DOHH2 (cell line): ENCODE results near the gene PPP2R5A.

ENCODE experiments used
- H3F3A ChIP-seq: fragments of 200-600 bp; sonication (generic), shearing (Covaris generic); 2 replicates; pipeline ENCODE4 v1.6.0; 2016; ENCODE audit warnings: antibody characterized with exemption, mild to moderate bottlenecking; ENCODE audit not compliant: control insufficient read depth, insufficient read depth
- H3K27ac ChIP-seq: fragments of 200-600 bp; sonication (generic); 2 replicates; pipeline ENCODE4 v1.5.1; 2014; ENCODE audit warnings: low read depth, mild to moderate bottlenecking, low read length, moderate library complexity
- H3K27me3 ChIP-seq: fragments of 200-600 bp; sonication (generic); 2 replicates; pipeline ENCODE4 v1.6.1; 2014; ENCODE audit warnings: mild to moderate bottlenecking, low read length, mixed read lengths; ENCODE audit not compliant: control insufficient read depth
- H3K36me3 ChIP-seq: fragments of 200-600 bp; sonication (generic); 2 replicates; pipeline ENCODE4 v1.6.1; 2014; ENCODE audit warnings: mild to moderate bottlenecking, low read length, moderate library complexity, mixed read lengths; ENCODE audit not compliant: control insufficient read depth
- H3K4me1 ChIP-seq: fragments of 200-600 bp; sonication (generic); 2 replicates; pipeline ENCODE4 v1.6.1; 2014; ENCODE audit warnings: mild to moderate bottlenecking, low read length, mixed read lengths; ENCODE audit not compliant: control insufficient read depth
- H3K4me2 ChIP-seq: fragments of 200-600 bp; sonication (generic); 2 replicates; pipeline ENCODE4 v1.6.0; 2014; ENCODE audit warnings: mild to moderate bottlenecking, low read length, moderate library complexity
- H3K4me3 ChIP-seq: fragments of 200-600 bp; sonication (generic); 2 replicates; pipeline ENCODE4 v1.5.1; 2014; ENCODE audit warnings: mild to moderate bottlenecking, low read length, mixed read lengths
- H3K79me2 ChIP-seq: fragments of 200-600 bp; sonication (generic); 2 replicates; pipeline ENCODE4 v1.6.1; 2014; ENCODE audit warnings: mild to moderate bottlenecking, low read length, mixed read lengths; ENCODE audit not compliant: control insufficient read depth
- H3K9me2 ChIP-seq: fragments of 200-600 bp; sonication (generic); replicated peaks from 2 replicates; pipeline ENCODE4 v1.6.1; 2014; ENCODE audit warnings: mild to moderate bottlenecking, low read length, mixed read lengths; ENCODE audit not compliant: control insufficient read depth
- H3K9me3 ChIP-seq: fragments of 200-600 bp; sonication (generic); 2 replicates; pipeline ENCODE4 v1.6.1; 2014; ENCODE audit warnings: antibody characterized with exemption, low read length, mixed read lengths; ENCODE audit not compliant: control insufficient read depth, insufficient read depth
- H4K20me1 ChIP-seq: fragments of 200-600 bp; sonication (generic); 2 replicates; pipeline ENCODE4 v1.6.0; 2014; ENCODE audit warnings: low read depth, mild to moderate bottlenecking, antibody characterized with exemption, low read length, moderate library complexity; ENCODE audit not compliant: control insufficient read depth, insufficient read depth
- EZH2phosphoT487 ChIP-seq: fragments of 200-600 bp; sonication (generic); IDR thresholded peaks from 2 replicates; pipeline ENCODE4 v1.6.1; 2017; ENCODE audit warnings: borderline replicate concordance, mild to moderate bottlenecking, antibody characterized with exemption, low read length, moderate library complexity, mixed read lengths
- TF ChIP-seq, protein P1 (sequence below): fragments of 200-600 bp; sonication (generic); IDR thresholded peaks from one replicate; pipeline ENCODE4 v1.5.1; 2014; ENCODE audit warnings: antibody characterized with exemption, mild to moderate bottlenecking, low read depth, low read length; ENCODE audit not compliant: poor library complexity, severe bottlenecking

PPP2R5A gene

DNA sequence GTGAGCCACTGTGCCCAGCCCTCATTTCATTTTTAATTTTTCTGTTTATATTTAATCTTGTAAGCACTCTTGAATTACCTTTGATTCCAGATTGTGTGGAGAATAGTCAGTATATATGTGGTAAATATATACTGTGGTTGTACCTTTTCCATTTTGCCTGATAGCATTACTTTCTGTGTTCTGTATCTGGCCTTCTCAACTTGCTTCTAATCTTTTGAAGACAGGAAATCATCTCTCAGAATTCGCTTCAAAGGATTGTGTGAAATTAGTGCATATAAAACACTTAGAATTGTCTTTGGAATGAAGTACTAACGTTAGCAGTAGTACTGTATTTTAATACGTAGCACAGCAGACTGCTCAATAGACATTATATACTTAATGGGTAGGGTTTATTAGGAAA is 37.9 kb downstream of the PPP2R5A start:
- H3K9me3 ChIP-seq = no peaks in the 10 kb centered on the region
- H3K27ac ChIP-seq = no peak overlapping the region
- H4K20me1 ChIP-seq = no peaks in the 10 kb centered on the region
- H3F3A ChIP-seq = no peaks in the 10 kb centered on the region
- TF ChIP-seq EZH2phosphoT487 = no peak
- TF ChIP-seq, protein P1, sequence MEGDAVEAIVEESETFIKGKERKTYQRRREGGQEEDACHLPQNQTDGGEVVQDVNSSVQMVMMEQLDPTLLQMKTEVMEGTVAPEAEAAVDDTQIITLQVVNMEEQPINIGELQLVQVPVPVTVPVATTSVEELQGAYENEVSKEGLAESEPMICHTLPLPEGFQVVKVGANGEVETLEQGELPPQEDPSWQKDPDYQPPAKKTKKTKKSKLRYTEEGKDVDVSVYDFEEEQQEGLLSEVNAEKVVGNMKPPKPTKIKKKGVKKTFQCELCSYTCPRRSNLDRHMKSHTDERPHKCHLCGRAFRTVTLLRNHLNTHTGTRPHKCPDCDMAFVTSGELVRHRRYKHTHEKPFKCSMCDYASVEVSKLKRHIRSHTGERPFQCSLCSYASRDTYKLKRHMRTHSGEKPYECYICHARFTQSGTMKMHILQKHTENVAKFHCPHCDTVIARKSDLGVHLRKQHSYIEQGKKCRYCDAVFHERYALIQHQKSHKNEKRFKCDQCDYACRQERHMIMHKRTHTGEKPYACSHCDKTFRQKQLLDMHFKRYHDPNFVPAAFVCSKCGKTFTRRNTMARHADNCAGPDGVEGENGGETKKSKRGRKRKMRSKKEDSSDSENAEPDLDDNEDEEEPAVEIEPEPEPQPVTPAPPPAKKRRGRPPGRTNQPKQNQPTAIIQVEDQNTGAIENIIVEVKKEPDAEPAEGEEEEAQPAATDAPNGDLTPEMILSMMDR = no peak
- H3K27me3 ChIP-seq = no peaks in the 10 kb centered on the region
- peaks cover 22% of the 10 kb centered on the region; the same call in 1 of the 2 replicates for H3K79me2 ChIP-seq
- no peak overlapping the region for H3K4me2 ChIP-seq
- H3K4me3 ChIP-seq = no peak overlapping the region
- no peaks in the 10 kb centered on the region for H3K4me1 ChIP-seq
- no peaks in the 10 kb centered on the region for H3K9me2 ChIP-seq
- no peaks in the 10 kb centered on the region for H3K36me3 ChIP-seq

DNA sequence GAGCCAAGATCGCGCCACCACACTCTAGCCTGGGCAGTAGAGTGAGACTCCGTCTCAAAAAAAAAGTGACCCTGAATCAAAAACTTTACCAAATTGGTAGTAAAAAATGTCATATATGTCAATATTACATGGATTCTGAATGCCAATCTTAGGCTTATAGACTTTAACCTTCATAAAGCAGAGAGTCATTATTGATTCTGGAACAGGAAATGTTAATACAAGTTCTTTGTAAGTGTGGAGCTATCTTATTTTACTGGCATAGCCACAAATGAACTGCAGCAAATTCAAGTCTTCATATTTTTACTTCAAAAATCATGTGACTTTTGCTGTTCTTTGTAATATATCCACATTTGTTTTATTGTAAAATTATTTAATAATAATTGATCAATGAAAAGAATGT is 41.3 kb downstream of the PPP2R5A start:
- Histone ChIP-seq H3K27ac (no peak overlapping the region), H3K9me3 (no peaks in the 10 kb centered on the region), H3K27me3 (no peaks in the 10 kb centered on the region), H3K36me3 (no peaks in the 10 kb centered on the region; the same call in 1 of the 2 replicates), H3F3A (no peaks in the 10 kb centered on the region), H3K9me2 (no peaks in the 10 kb centered on the region), H3K79me2 (peaks cover 20% of the 10 kb centered on the region; the same call in 1 of the 2 replicates), H3K4me2 (no peak overlapping the region), H4K20me1 (no peaks in the 10 kb centered on the region), H3K4me3 (no peak overlapping the region), H3K4me1 (no peaks in the 10 kb centered on the region)
- TF ChIP-seq EZH2phosphoT487 = no peak
- TF ChIP-seq, protein P1 = no peak

DNA sequence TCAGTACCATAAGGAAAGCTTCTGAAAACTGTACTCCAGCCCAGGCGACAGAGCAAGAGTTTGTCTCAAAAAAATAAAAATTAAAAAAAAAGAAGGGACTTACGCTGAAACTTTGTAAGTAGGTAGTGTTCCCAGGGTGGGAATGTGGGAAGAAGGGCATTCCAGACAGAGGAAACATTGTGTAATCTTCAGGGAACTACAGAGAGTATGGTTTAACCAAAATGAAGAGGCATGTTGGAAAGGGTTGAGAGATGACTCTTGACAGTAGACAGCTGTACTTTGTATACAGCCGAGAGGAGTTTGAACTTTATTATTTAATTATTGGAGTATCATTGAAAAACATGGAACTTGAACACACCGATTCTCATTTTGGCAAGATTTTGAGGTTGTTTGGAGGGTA is 43.0 kb downstream of the PPP2R5A start:
- Histone ChIP-seq H3K36me3 (peaks cover 6% of the 10 kb centered on the region), H3K4me1 (no peaks in the 10 kb centered on the region), H3K9me2 (no peaks in the 10 kb centered on the region), H3K79me2 (peaks cover 20% of the 10 kb centered on the region; the same call in 1 of the 2 replicates), H3K4me2 (no peak overlapping the region), H3K4me3 (no peak overlapping the region), H3K9me3 (no peaks in the 10 kb centered on the region), H3F3A (no peaks in the 10 kb centered on the region), H3K27me3 (no peaks in the 10 kb centered on the region), H3K27ac (no peak overlapping the region), H4K20me1 (no peaks in the 10 kb centered on the region)
- no peak for TF ChIP-seq EZH2phosphoT487
- TF ChIP-seq, protein P1 = no peak
